ENCODE measurements around the gene CLIP2. TPM values are rescaled to one million over a fixed set of nuclear protein-coding genes. Genes with fewer than 3 reads are reported as not detected.
A peak's percentile ranks its signal among the peaks of the same experiment; 100 is the strongest.

Gene CLIP2
- total RNA-seq, 4 donors from 2014 or later, result 5.6 to 20.8 (median 10.2) TPM

DNA sequence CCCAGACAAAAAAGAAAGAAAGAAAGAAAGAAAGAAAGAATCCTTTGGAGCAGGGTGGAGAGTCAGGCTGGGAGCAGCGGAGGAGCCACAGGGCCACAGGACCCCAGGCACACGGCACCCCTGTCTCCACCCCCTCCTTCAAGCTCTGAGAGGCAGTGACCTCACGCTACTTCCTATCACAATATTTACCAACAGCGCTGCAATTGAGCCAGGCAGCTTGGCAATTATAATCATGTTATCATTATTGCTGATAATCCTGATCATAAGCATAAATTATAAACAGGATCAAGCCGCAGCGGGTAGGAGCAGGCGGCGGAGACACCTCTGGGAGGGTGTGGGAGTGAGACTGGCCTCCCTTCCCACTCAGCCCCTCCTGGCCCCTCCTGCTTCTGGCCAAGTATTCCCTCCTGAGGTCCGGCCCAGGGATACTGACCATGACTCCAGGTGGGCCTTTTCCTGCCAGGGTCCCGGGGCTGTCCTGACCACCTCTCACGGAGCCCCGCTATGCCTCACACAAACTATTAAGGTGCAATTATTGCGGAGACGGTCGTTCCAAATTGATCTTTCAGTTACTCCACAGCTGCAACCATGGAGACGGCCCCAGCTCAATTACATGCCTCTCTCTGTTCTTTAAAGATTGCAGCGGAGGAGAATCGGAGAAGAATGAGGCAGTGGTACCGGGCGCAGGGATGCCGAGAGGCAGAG lies 154.5 kb downstream of the CLIP2 start:
- no peaks in the 10 kb centered on the region for H3K4me1 ChIP-seq
- 76 to 84% methylated on average over 12 to 18 of the region's 21 CpGs for WGBS, 2 donors
- no peak overlapping the region for H3K4me3 ChIP-seq
- peaks cover 0 to 1% (median 0%) of the 10 kb centered on the region in 3 donors for H3K9me3 ChIP-seq
- peaks cover 0 to 7% (median 0%) of the 10 kb centered on the region in 4 donors for H3K27me3 ChIP-seq
- H3K36me3 ChIP-seq, result no peaks in the 10 kb centered on the region
- TF ChIP-seq, protein P1, sequence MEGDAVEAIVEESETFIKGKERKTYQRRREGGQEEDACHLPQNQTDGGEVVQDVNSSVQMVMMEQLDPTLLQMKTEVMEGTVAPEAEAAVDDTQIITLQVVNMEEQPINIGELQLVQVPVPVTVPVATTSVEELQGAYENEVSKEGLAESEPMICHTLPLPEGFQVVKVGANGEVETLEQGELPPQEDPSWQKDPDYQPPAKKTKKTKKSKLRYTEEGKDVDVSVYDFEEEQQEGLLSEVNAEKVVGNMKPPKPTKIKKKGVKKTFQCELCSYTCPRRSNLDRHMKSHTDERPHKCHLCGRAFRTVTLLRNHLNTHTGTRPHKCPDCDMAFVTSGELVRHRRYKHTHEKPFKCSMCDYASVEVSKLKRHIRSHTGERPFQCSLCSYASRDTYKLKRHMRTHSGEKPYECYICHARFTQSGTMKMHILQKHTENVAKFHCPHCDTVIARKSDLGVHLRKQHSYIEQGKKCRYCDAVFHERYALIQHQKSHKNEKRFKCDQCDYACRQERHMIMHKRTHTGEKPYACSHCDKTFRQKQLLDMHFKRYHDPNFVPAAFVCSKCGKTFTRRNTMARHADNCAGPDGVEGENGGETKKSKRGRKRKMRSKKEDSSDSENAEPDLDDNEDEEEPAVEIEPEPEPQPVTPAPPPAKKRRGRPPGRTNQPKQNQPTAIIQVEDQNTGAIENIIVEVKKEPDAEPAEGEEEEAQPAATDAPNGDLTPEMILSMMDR (IDR thresholded peaks at IDR 0.05), result no peak
- TF ChIP-seq POLR2A (IDR thresholded peaks at IDR 0.05), result no peak
- intact Hi-C loops (cut with DNase I), result no loop called here
- no peak overlapping the region for H3K27ac ChIP-seq
- no peak for DNase-seq

- Histone ChIP-seq H3K27me3 (no peaks in the 10 kb centered on the region), H3K36me3 (no peaks in the 10 kb centered on the region), H3K4me1 (peaks cover 8 to 26% (median 10%) of the 10 kb centered on the region in 3 donors), H3K4me3 (no peak overlapping the region), H3K9me3 (no peaks in the 10 kb centered on the region), H3K27ac (no peak overlapping the region)
- intact Hi-C loops (cut with DNase I), result no loop called here
- whole genome bisulfite sequencing, 2 donors, result 89 to 91% methylated on average over 3 to 4 of the region's 4 CpGs
- TF ChIP-seq, protein P1 (IDR thresholded peaks at IDR 0.05), result no peak
- TF ChIP-seq POLR2A (IDR thresholded peaks at IDR 0.05), result no peak
- no peak for DNase-seq
These were observed 159.9 kb downstream of the CLIP2 start for GRCh38 chr7:74449144-74449543.

GRCh38 chr7:74449809-74450397 lies 160.7 kb downstream of the CLIP2 start:
- Histone ChIP-seq H3K4me1 (peaks cover 13 to 34% (median 16%) of the 10 kb centered on the region in 3 donors), H3K4me3 (no peak overlapping the region), H3K27ac (no peak overlapping the region), H3K36me3 (no peaks in the 10 kb centered on the region), H3K27me3 (no peaks in the 10 kb centered on the region), H3K9me3 (no peaks in the 10 kb centered on the region)
- no peak for TF ChIP-seq POLR2A (IDR thresholded peaks at IDR 0.05)
- TF ChIP-seq, protein P1 (IDR thresholded peaks at IDR 0.05), result peak; percentile 61 to 86 (median 78)
- 67 to 80% methylated on average over 11 to 12 of the region's 15 CpGs for WGBS, 2 donors
- intact Hi-C loops (cut with DNase I), result no loop called here
- no peak for DNase-seq

DNA sequence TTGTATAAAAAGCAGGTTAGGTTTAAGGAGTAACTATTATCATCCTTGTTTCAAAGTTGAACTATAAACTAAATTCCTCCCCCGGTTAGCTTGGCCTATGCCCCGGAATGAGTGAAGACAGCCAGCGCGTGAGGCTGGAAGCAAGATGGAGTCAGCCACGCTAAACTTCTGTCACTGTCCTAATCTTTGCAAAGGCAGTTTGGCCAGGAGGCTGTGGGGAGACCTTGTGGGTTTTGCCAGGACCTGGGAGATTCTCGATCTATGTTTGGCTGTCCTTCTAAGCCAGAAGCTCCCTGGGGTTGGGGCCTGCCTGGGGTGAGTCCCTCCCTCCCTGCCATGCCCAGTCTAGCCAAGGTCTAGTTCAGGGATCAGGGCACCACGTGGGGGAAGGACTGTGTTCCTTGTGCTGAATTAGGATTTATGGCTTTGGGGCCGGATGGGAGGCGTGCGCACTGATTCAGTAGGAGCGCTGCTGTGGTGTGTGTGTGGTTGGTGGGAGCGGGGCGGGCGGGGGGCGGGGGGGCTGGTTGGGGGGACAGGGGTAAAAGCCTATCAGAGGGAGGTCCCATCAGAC lies 163.6 kb downstream of the CLIP2 start:
- no peaks in the 10 kb centered on the region for H3K27me3 ChIP-seq
- H3K4me3 ChIP-seq, result peak overlapping the region; percentile 80 to 96 (median 90)
- H3K9me3 ChIP-seq, result no peaks in the 10 kb centered on the region
- peak overlapping the region; percentile 96 to 98 (median 96) for H3K27ac ChIP-seq
- TF ChIP-seq, protein P1 (IDR thresholded peaks at IDR 0.05), result no peak
- peaks cover 18 to 61% (median 22%) of the 10 kb centered on the region in 3 donors for H3K4me1 ChIP-seq
- H3K36me3 ChIP-seq, result no peaks in the 10 kb centered on the region
- 47 to 53% methylated on average over 5 to 6 of the region's 15 CpGs for WGBS, 2 donors
- no peak for DNase-seq
- intact Hi-C loops (cut with DNase I), result no loop called here

Data from esophagus squamous epithelium (tissue), 5 donors.